ENCODE measurements around the gene IFNL1. TPM values are rescaled to one million over a fixed set of nuclear protein-coding genes. Genes with fewer than 3 reads are reported as not detected.

Gene IFNL1
- total and polyA plus RNA-seq, 9 of the 15 experiments (the other 6 are each of a cell fraction or from before 2014, with no cell fraction given) = not detected

- Histone ChIP-seq H3K9ac (ENCODE audit: insufficient read depth in 1 of 2, low read depth in 2 of 2, low read length in 2 of 2) (no peak overlapping the region), H4K20me1 (replicated peaks; ENCODE audit: control insufficient read depth, insufficient read depth, low read length) (no peaks in the 10 kb centered on the region), H3K9me3 (replicated peaks; ENCODE audit: control insufficient read depth, insufficient read depth, low read depth, low read length) (no peaks in the 10 kb centered on the region), H3K27ac (ENCODE audit: extremely low read depth, low read depth, low read length) (no peak overlapping the region), H3K4me1 (replicated peaks in 1 of 2; ENCODE audit: control insufficient read depth in 2 of 2, insufficient read depth in 2 of 2, low read length in 2 of 2) (peaks cover 15% of the 10 kb centered on the region in 2 experiments), H3K4me2 (ENCODE audit: insufficient read depth, low read length) (no peak overlapping the region), H3K9me1 (ENCODE audit: control insufficient read depth, insufficient read depth, low read length) (no peaks in the 10 kb centered on the region), H3K4me3 (no peak overlapping the region), H3K79me2 (ENCODE audit: control insufficient read depth, insufficient read depth, low read length) (no peaks in the 10 kb centered on the region), H3K27me3 (ENCODE audit: control insufficient read depth in 2 of 2, insufficient read depth in 2 of 2, low read length in 2 of 2) (peaks cover 0 to 4% of the 10 kb centered on the region in 2 experiments; a peak in 1 of 5 replicates), H2AFZ (ENCODE audit: low read depth, low read length) (no peak overlapping the region), H3K36me3 (ENCODE audit: control insufficient read depth, insufficient read depth, low read length) (no peaks in the 10 kb centered on the region)
- peak; percentile 67 for TF ChIP-seq RBM25 (IDR thresholded peaks at IDR 0.05; ENCODE audit: low read depth, low read length, severe bottlenecking)
- TF ChIP-seq YY1 (IDR thresholded peaks at IDR 0.05; ENCODE audit: borderline replicate concordance in 1 of 3, control insufficient read depth in 1 of 3, extremely low read depth in 1 of 3, insufficient read depth in 3 of 3, insufficient read length in 1 of 3, insufficient replicate concordance in 2 of 3, low read depth in 1 of 3, low read length in 2 of 3) = peak in 1 of 3 experiments; percentile 30
- no peak for TF ChIP-seq ZBTB8A (IDR thresholded peaks at IDR 0.05; ENCODE audit: partially characterized antibody)
- FAIRE-seq (no peak), DNase-seq (ENCODE audit: extremely low read depth in 1 of 4, low spot score in 3 of 4) (no peak), ATAC-seq (no peak)
- ChIA-PET CTCF (ENCODE audit: low intra/inter-chr PET ratio) (interaction anchor here (0.7 kb wide), 1 partner anchor 944 kb away, joined by 4 read pairs; no protein-coding TSS in a partner anchor), POLR2A (interaction anchor here (0.9 kb wide), 1 partner anchor 9 kb away, joined by 3 read pairs; no protein-coding TSS in a partner anchor)
- BruUV-seq (replicated peaks) = no TSS peak
- intact Hi-C loops (cut with micrococcal nuclease) (loop anchor here (10.0 kb wide), 1 partner anchor 47 kb away; no protein-coding TSS in a partner anchor), in situ Hi-C loops (cut with MboI) (no loop called here)
- 11% methylated on average over 3 of the region's 3 CpGs for WGBS (ENCODE audit: insufficient coverage, low coverage, missing lambda C conversion rate)
These were observed 5.4 kb downstream of the IFNL1 start for GRCh38 chr19:39301562-39301961.
